ENCODE results near the gene KCNQ2.

The KCNQ2 gene

DNA sequence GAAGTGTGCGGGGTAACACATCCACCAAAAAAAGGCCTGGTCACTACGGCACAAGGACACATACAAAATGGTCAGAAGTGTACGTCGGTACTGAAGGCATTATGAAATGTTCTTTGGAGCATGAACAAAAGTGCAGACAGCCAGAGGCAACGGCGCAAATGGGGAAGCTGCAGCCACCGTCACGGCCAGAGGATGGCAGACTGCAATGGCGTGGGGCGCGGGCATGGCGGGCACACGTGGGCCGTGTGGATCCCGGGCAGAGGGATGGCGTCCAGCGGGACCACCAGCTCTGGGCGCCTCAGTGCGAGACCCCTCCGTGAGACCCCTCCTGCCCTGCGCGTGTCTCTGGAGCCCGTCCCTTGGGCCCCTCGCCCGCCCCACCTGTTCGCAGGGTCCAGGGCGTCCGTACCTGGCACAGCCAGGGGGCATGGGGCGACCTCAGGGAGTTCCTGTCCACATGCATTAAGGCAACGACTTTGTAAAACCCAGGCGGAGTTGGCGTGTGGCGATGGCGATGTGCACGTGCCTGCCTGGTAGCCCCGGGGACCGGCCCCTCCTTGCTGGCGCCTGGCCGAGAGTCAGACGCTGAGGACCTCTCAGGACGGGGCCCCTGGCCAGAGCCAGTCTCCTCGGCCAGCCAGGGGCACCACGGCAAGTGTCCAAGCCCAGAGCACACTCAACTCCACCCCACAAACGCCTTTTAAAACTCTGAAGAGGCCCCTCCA lies 71.8 kb downstream of the KCNQ2 start:
- DNase-seq, result no peak

DNA sequence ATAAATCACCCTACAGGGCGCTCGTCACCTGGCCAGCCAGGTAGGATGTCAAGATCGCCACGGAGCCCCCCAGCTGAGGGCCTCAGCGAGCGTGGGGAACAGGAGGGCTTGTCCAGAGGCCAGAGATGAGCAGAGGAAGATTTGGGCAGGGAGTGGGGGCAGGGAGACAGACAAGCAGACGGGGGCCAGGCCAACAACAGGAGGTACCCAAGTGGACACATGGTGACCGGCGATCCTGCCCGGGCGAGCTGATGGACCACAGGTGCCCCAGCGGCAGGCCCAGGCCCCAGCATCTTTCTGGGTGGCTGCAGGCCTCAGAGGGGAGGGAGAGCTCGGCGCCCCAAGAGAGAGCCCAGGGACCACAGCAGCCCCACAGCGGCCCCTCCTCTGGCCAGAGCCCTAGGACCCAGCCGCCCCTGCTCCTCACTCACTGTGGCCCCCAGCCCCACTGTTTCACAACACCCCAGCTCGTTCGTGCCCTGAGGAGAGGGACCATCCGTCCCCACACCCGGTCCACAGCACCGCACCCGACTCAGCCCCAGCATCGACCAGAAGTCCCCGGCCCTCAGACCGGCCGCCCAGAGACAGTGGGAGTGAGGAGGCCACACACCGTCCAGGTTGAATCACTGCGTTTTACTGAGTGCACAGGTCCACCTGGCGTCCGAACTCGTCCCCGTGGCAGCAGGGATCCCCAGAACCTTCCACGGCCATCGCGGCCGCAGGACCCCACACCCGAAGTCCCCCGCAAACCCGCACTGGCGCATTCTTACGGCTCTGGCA lies 72.7 kb downstream of the KCNQ2 start:
- DNase-seq, result no peak

DNA sequence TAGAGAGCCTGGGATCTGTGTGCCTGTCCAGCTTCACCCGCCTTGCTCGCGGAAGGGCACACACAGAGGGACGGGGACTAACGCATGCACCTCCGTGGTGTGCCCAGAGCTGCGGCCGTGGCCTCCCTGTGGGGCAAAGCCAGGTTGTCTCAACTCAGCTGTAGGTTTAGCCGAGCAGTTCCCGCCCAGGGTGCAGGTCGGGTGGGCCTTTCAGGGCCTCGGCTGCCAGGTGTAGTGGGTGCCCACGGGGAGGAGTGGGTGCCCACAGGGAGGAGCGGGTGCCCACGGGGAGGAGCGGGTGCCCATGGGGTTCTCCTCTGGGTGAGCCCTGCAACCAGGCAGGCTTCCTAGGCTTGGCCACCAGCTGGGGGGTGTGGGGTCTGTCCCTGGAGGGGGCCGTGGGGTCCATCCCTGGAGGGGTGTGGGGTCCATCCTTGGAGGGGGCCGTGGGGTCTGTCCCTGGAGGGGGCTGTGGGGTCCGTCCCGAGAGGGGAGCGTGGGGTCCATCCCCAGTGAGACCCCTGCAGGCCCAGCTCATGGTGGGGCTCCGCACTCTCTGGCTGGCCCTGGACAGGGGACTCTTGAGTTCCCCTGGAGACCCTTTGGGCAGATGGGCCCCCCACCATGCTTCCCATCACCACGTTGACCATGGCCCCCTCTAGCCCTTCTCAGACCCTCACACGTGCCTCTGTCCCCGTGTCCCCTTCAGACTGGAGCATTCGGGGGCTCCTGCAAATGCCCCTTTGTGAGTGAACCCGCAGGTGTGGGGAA lies 73.5 kb downstream of the KCNQ2 start:
- no peak for DNase-seq

DNA sequence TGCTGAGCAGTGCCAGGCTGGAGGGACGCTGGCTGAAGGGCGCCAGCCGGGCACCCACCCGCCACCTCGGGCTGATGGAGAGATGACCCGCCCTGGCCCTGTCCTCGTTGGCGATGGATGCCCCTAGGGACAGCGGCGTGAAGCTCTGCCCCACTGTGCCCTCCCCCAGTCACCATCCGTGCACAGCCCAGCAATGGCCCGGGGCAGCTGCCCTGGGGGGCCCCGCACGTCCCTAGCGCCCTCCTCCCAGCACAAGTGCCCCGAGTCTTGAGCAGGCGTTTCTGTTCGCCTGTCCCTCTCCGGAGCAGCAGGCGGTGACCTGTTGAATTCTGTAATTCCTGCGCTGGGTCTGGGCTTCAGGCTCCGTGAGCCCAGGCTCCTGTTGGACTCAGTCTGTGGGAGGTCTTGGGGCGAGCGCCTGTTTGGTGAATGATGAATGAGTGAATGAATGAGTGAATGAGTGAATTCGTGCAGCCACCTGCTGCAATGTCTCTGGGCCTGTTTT lies 74.5 kb downstream of the KCNQ2 start:
- no peak for DNase-seq

DNA sequence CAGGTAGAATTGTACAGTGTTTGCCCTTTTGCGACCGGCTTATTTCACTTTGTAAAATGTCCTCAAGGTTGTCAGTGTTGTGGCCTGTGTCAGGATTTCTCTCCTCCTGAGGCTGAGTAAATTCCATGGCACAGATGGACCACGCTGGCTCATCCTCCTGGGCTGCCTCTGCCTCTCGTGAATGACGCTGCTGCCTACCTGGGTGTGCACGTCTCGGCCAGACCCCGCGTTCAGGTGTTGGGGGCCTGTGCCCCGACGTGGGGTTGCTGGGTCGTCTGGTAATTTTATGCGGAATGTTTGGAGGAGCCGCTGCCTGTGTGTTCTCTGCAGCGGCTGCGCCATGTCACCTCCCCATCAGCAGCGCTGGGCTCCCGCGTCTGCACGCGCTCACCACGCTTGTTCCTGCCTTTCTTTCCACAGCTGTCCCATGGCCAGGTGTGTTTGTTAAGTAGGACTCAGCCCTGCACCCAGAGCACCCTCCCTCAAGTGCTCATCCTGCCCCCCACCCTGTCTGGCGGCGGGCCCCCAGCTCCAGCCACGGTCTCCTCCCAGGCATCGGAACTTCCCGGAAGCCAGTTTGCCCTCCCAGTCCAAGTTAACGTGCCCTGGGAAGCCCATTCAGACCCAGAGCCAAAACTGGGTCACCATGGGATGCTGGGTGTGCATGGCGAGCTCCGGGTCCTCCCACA lies 75.2 kb downstream of the KCNQ2 start:
- no peak for DNase-seq

DNA sequence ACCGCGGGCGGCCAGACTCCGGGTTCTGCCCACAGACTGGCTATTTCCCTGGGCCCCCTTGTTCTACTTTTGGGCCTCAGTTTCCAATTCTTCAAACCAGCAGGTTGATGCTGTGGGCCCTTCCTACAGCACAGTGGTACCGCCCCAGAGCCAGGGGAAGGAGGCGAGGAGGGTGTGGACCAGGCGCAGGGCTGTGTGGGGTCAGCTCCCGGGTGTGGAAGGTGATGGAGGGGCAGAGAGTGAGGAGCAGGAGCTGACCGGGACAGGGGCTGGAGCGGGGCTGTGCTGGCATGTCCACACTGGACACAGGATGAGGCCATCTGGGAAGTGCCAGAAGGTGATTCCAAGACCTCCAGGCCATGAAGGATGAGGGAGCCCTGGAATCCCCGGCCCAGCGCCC lies 76.2 kb downstream of the KCNQ2 start:
- no peak for DNase-seq

DNA sequence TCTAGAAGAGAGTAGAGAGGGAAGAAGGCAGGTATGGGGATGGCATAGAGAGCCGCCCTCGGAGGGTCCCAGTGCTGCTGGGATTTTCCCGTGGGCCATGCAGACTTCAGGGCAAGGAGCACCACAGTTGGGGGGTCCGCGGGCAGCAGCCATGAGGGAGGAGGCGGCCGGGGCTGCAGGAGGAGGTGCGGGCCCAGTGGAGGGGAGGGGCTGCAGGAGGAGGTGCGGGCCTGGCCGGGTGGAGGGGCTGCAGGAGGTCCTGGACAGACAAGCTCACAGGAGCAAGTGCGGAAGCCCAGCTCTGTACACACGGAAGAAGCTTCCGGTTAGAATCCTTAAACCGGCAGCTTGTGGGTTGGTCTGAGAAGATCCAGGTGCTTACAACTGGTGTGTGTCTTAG lies 76.7 kb downstream of the KCNQ2 start:
- no peak for DNase-seq

DNA sequence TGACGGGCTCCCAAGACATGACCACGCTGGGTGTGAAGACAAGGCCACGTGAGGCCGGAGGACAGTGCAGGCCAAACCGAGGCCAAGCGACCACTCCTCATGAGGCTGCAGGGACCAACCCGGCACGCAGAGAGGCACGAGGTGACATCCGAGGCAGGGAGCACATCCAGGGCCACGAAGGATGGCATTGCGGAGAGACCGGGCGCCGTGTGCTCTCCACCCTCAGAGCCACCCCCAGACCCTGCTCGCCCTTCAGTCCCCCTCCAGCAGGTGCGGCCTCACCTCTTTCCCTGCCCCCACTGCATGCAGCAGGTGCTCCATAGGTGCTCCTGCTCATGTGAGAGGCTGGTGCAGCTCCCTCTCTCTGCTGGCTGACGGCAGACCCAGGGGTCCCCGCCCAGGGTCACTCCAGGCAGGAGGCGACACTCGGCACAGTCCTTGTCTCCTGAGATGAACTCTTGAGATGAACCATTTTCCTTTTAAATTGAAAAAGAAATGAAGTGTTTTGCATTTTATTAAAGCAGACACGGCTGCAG lies 77.5 kb downstream of the KCNQ2 start:
- no peak for DNase-seq

DNA sequence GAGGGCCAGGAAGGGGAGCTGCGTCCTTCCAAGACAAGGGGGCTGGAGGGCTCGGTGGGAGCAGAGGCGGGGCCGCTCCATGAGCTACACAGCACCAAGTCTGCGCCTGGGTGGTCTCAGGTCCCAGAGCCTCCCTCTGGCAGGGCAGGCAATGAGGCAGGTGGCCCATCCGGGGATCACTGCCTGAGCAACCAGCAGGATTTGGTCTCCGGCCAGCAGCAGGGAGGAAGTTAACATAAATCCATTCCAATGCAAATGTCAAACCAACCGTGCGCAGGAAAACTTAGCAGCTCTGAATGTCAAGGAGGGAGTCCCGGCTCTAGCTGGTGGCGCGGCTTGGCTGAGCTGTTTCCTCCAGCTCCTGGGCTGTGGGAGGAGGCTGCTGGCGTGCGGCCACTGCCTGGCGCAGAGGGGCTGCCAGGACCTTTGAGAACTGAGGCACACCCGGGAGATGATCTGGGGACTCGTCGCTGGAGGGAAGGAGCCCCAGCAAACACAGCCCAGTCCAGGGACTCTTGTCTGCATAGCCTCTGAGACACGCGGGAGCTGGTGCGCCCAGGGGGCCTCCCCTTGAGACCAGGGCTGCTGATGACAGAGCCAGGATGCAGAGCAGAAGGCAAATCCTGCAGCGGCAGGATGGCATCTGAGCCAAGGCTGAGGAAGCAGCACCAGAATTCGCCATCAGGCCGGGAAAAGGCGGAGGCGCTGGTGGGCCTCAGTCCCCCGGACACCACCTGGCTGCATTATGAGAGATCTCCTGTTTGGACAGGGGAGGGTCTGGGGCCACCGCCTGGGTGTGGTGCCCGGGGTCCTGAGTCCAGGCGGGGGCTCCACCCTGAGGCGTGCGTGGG lies 78.2 kb downstream of the KCNQ2 start:
- DNase-seq, result no peak

DNA sequence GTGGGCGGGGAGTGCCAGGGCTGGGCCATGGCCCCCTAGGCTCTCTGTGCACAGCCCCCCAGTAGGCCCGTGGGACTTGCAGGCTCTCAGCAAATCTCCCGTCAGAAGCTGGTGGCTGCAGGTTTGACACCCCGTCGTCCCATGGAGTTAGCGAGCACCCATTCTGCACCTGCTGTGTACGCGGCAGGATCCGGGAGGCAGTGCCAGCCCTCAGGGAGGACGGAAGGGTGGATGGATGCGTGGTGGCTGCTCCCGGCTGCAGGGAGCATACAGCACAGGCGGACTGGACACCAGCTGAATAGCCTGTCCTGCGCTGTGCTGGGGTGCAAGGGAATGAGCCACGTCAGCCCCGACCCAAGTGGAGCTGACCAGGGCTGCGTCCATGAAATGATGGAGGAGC lies 78.9 kb downstream of the KCNQ2 start:
- DNase-seq, result no peak

DNA sequence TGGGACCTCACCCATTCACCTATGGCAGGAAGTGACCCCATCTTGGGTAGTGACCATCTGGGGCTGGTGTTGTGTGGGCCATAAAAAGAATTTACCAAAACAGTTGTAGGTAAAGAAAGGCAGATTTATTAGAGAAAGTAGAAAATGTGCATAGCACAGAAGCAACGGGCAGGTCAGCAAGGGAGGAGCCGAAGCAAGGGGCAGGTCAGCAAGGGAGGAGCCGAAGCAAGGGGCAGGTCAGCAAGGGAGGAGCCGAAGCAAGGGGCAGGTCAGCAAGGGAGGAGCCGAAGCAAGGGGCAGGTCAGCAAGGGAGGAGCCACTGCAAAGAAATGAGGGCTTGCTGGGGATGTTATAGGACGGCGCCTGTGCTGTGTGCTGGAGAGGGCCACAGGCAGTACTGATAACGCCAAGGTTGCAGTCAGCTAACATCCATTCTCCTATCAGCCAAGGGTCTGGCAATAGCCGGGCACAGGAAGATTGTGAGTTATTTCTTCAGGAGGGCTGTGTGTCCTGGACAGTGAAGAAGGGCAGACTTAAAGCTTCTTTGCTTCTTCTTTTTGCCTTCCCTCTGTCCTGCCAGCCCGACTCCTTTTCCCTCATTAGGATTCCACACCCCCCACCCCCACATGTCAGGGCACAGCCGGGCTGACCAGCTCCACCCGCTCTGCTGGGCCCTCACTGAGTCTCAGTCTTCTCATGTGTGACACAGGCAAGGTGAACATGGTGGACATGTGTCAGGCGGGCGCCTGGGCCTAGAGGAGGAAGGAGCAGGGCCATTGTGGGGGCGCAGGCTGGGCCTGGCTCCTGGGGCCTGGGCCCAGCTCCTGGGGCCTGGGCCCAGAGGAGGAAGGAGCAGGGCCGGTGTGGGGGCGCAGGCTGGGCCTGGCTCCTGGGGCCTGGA lies 79.7 kb downstream of the KCNQ2 start:
- no peak for DNase-seq

DNA sequence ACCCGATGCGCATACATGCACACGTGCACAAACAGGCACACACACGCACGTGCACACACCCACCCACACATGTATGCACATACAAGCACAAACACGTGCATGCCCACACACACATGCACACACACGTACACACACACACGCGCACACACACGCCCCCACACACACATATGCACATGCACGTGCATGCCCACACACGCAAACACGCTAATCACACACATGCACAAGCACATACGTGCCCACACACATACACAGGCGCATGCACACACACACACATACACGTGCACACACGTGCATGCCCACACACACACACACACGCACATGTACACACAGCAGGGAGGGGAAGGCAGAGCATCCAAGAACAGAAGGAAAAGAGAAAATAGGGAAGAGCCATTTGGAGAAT lies 84.5 kb downstream of the KCNQ2 start:
- DNase-seq, result no peak

DNA sequence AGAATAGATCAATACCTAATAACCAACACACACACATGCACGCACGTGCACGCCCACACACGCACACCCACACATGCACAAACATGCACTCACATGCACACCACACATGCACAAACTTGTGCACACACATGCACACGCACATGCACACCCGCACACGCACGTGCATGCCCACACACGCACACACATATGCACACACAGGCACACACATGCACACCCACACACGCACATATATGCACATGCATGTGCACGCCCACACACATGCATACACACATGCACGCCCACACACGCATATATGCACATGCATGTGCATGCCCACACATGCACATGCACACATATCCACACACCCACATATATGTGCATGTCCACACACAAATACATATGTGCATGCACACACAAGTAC lies 85.1 kb downstream of the KCNQ2 start:
- DNase-seq, result no peak

DNA sequence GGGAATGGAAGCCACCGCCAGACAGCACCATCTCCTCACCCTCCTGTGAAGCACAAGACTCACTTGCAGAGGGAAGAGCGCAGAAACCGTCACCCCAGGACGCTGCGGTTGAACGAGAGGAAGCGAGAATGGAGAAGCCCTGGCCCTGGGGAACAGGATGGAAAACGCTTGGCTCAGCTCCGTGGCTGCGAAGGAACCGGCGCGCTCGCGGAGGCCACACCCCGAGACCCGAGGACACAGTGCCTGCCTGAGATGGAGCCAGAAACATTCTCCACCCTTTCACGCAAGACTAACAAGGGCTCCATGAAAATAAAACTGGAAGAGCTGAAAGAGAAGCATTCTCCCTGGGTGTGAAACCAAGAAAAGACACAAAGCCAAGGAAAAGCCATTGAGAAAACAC lies 86.0 kb downstream of the KCNQ2 start:
- no peak for DNase-seq

DNA sequence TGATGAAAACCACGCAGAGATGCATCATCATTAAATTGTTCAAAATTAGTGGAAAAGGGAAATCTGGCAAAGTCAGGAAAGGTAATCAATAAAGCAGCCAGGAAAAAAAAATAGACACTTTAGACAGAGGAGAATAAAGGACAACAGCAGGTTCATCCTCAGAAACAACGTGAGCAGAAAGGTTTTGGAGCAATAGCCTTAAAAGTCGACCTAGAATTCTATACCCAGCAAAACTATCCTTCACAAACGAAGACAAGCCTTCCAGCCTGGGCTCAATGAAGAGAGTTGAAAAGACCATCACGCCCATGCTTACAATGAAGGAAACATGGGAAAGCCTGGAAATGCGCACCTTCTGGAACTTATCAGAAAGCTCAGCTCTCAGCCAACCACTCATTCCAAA lies 86.6 kb downstream of the KCNQ2 start:
- DNase-seq, result no peak

DNA sequence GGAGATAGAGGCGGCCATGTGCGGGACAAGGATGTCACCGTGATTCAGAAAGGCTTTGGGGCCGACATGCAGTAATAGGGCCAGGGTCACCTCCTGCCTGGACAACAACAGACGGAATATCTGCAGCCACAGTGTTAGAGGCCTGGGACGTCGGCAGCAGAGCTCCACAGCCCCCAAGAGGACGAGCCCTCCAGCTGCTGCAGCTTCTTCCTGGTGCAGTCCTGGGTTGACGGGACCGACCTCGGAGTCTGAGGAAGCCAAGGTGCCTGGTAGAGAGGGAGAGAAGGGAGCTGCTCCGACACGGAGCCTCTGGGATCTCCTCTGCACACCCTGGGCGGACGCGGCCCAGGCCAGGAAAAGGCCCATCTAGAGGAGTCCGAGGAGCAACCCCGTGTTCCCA lies 88.1 kb downstream of the KCNQ2 start:
- DNase-seq, result no peak

DNA sequence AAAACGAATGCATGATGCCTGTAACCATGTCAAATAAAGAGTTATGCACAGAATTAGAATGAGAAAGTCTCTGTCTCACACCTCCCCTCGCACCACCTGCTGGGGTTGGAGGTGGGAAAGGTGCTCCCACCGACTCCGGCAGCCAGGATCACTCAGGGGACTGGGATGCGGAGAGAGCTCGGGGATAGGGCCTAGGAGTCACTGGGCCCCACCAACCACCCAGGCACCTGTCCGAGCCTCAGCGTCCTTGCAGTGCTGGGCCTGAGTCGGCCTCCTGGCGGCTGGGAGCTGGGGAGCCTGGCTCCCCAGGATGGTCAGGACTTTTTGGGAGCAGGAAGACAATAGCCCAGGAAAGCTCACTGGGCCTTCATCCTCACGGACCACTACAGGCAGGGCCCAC lies 88.9 kb downstream of the KCNQ2 start:
- DNase-seq, result no peak

DNA sequence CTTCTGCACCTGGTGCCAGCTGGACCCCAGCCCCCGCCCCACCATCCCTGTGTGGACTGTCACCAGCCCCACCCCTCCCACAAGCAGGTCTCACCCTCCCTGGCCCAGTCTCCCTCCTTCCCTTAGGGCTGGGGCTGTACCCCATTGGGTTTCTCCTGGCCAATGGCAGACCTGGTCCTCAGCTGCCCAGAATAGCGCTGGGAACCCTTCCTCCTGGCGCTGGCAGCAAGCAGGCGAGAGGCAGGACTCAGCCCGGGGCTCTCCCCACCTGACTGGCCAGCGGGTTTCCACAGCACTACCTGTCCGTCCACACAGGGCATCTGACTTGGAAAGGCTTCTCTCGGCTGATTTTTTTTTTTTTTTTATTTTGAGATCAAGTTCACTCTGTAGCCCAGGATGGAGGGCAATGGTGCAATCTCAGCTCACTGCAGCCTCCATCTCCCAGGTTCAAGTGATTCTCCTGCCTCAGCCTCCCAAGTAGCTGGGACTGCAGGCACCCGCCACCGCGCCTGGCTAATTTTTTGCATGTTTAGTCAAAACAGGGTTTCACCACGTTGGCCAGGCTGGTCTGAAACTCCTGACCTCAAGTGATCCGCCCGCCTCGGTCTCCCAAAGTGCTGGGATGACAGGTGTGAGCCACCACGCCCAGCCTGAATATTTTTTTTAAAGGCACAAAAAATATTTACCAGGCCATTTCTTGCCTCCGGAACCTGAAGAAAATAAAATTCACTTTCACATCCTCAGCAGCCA lies 89.7 kb downstream of the KCNQ2 start:
- DNase-seq, result no peak

DNA sequence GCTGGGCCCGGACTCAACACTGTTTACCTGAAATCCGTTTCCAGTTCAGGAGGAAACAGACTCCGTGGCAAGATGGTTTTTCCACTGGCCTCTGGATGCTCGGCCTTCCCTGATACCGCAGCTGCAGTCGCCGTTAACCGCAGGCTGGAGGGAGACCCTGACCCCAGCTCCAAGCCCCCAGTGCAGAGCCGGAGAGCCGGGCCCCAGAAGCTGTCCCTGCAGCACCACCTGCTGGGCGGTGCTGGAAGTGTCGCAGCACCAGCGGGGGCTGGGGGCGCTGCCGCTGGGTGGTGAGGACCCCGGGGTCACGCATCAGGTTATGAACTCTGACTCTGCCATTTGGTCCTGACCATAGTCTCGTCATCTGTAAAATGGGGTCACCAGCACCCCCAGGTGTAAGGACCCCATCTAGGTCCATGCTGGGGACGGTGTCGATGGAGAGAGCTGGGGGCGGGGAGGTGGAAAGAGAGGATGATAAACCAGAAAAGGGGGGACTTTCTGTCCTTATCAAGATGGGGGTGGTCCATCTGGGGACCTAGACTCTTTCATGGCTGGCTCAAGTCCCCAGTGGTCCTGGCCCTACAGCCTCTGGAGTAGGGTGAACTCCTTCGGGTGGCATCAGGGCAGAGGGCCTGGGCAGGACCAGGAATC lies 90.5 kb downstream of the KCNQ2 start:
- DNase-seq, result no peak

Data from SIG-M5 (cell line).